ENCODE measurements around the gene NUPR1.
"Not testable (repeated sequence)": the region's sequence is repeated elsewhere in the genome, so short reads cannot be mapped to it uniquely, and the experiment has no call there.

Gene NUPR1

GRCh38 chr16:28502290-28502689 lies 36.5 kb downstream of the NUPR1 start (continued):
- TF ChIP-seq PATZ1 (CRISPR knock-in tag; IDR thresholded peaks at IDR 0.05; ENCODE audit: borderline replicate concordance): no peak
- TF ChIP-seq, protein P1, sequence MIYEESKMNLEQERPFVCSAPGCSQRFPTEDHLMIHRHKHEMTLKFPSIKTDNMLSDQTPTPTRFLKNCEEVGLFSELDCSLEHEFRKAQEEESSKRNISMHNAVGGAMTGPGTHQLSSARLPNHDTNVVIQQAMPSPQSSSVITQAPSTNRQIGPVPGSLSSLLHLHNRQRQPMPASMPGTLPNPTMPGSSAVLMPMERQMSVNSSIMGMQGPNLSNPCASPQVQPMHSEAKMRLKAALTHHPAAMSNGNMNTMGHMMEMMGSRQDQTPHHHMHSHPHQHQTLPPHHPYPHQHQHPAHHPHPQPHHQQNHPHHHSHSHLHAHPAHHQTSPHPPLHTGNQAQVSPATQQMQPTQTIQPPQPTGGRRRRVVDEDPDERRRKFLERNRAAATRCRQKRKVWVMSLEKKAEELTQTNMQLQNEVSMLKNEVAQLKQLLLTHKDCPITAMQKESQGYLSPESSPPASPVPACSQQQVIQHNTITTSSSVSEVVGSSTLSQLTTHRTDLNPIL (CRISPR knock-in tag; IDR thresholded peaks at IDR 0.05; ENCODE audit: low read depth): no peak
- no peak for TF ChIP-seq ISL1 (CRISPR knock-in tag; IDR thresholded peaks at IDR 0.05)
- no peak for TF ChIP-seq CSDC2 (CRISPR knock-in tag; IDR thresholded peaks at IDR 0.05)
- TF ChIP-seq, protein P2, sequence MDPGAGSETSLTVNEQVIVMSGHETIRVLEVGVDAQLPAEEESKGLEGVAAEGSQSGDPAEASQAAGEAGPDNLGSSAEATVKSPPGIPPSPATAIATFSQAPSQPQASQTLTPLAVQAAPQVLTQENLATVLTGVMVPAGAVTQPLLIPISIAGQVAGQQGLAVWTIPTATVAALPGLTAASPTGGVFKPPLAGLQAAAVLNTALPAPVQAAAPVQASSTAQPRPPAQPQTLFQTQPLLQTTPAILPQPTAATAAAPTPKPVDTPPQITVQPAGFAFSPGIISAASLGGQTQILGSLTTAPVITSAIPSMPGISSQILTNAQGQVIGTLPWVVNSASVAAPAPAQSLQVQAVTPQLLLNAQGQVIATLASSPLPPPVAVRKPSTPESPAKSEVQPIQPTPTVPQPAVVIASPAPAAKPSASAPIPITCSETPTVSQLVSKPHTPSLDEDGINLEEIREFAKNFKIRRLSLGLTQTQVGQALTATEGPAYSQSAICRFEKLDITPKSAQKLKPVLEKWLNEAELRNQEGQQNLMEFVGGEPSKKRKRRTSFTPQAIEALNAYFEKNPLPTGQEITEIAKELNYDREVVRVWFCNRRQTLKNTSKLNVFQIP (CRISPR knock-in tag; IDR thresholded peaks at IDR 0.05; ENCODE audit: borderline replicate concordance, low read depth): no peak
- TF ChIP-seq ZNF70 (CRISPR knock-in tag; IDR thresholded peaks at IDR 0.05): no peak
- no peak for TF ChIP-seq ZNF565 (CRISPR knock-in tag; conservative IDR thresholded peaks at IDR 0.05; ENCODE audit: low read depth)

GRCh38 chr16:28501258-28502232 lies 37.2 kb downstream of the NUPR1 start:
- ATAC-seq: no peak
- TF ChIP-seq ZFP30 (CRISPR knock-in tag; IDR thresholded peaks at IDR 0.05) (no peak), ISL1 (CRISPR knock-in tag; IDR thresholded peaks at IDR 0.05) (no peak), OSR1 (CRISPR knock-in tag; IDR thresholded peaks at IDR 0.05) (no peak), ZNF70 (CRISPR knock-in tag; IDR thresholded peaks at IDR 0.05) (no peak), ZNF565 (CRISPR knock-in tag; conservative IDR thresholded peaks at IDR 0.05; ENCODE audit: low read depth) (no peak), TOX (CRISPR knock-in tag; IDR thresholded peaks at IDR 0.05; ENCODE audit: borderline replicate concordance) (no peak), BACH2 (CRISPR knock-in tag; IDR thresholded peaks at IDR 0.05; ENCODE audit: borderline replicate concordance) (no peak), ESRRG (CRISPR knock-in tag; IDR thresholded peaks at IDR 0.05) (no peak), SNAI2 (CRISPR knock-in tag; IDR thresholded peaks at IDR 0.05) (no peak), PATZ1 (CRISPR knock-in tag; IDR thresholded peaks at IDR 0.05; ENCODE audit: borderline replicate concordance) (no peak)
- TF ChIP-seq, protein P2 (CRISPR knock-in tag; IDR thresholded peaks at IDR 0.05; ENCODE audit: borderline replicate concordance, low read depth): no peak

GRCh38 chr16:28500476-28501180 lies 38.1 kb downstream of the NUPR1 start:
- ATAC-seq: not testable (repeated sequence)

DNA sequence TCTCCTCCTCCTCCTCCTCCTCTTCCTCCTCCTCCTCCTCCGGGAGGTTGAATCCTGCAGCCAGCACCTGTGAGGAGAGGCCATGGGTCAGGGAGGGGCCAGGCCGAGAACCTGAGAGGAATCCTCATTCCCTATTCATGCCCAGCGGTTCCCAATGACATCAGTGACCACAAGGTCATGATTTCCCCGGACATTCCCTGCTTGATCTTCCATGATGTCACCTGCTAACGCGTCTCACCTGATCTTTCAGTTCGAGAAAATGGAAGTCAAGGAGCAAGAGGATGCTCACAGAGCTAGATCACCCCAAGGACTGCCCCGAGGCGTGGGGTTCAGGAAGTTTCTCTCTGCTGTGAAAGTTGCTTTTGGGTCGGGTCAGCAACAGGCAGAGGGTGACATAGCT lies 38.9 kb downstream of the NUPR1 start:
- no peak for ATAC-seq
- TF ChIP-seq CSRNP3 (CRISPR knock-in tag; IDR thresholded peaks at IDR 0.05) (no peak), SNAI2 (CRISPR knock-in tag; IDR thresholded peaks at IDR 0.05) (no peak), PATZ1 (CRISPR knock-in tag; IDR thresholded peaks at IDR 0.05; ENCODE audit: borderline replicate concordance) (no peak), ZFP3 (CRISPR knock-in tag; IDR thresholded peaks at IDR 0.05) (no peak), CSDC2 (CRISPR knock-in tag; IDR thresholded peaks at IDR 0.05) (no peak), ESRRG (CRISPR knock-in tag; IDR thresholded peaks at IDR 0.05) (no peak), TOX (CRISPR knock-in tag; IDR thresholded peaks at IDR 0.05; ENCODE audit: borderline replicate concordance) (no peak), ZNF8 (CRISPR knock-in tag; IDR thresholded peaks at IDR 0.05) (no peak), BACH2 (CRISPR knock-in tag; IDR thresholded peaks at IDR 0.05; ENCODE audit: borderline replicate concordance) (no peak)
- TF ChIP-seq, protein P1 (CRISPR knock-in tag; IDR thresholded peaks at IDR 0.05; ENCODE audit: low read depth): no peak

Measured in SK-N-SH treated with all-trans-retinoic acid at 6 μM for 48 hours (cell line).